NCI-H128 (cell line): ENCODE measurements around the gene USPL1.
"Not testable (repeated sequence)": the region's sequence is repeated elsewhere in the genome, so short reads cannot be mapped to it uniquely, and the experiment has no call there.

Source experiments
- DNase-seq: peaks from one replicate; lab custom pipeline; 2025; ENCODE audit not compliant: unreplicated experiment; lab: John Stamatoyannopoulos, UW

USPL1 gene

GRCh38 chr13:30617315-30618185 lies at the start of gene USPL1:
USPL1 (plus strand) TSS chr13:30617920; CDS start chr13:30621141, 3,221 bp downstream.
- peak; percentile 97 for DNase-seq

- DNase-seq: no peak
These were observed 47.7 kb upstream of the USPL1 start for GRCh38 chr13:30569901-30570576.

- DNase-seq: no peak
These were observed 47.0 kb upstream of the USPL1 start for GRCh38 chr13:30570691-30571090.

GRCh38 chr13:30572859-30573275 lies 44.9 kb upstream of the USPL1 start:
- DNase-seq: no peak

GRCh38 chr13:30576528-30576927 lies 41.2 kb upstream of the USPL1 start:
- DNase-seq: no peak

- DNase-seq: no peak
These were observed 40.3 kb upstream of the USPL1 start for GRCh38 chr13:30577401-30577852.

GRCh38 chr13:30580852-30581502 lies 36.7 kb upstream of the USPL1 start:
- DNase-seq: no peak

GRCh38 chr13:30581582-30581981 lies 36.1 kb upstream of the USPL1 start:
- DNase-seq: no peak

GRCh38 chr13:30584051-30584731 lies 33.5 kb upstream of the USPL1 start:
- no peak for DNase-seq

- DNase-seq: no peak
These were observed 31.9 kb upstream of the USPL1 start for GRCh38 chr13:30585748-30586262.

GRCh38 chr13:30587231-30587630 lies 30.5 kb upstream of the USPL1 start:
- no peak for DNase-seq

GRCh38 chr13:30587739-30588138 lies 30.0 kb upstream of the USPL1 start:
- no peak for DNase-seq

- no peak for DNase-seq
These were observed 24.7 kb upstream of the USPL1 start for GRCh38 chr13:30593001-30593400.

GRCh38 chr13:30600496-30600895 lies 17.2 kb upstream of the USPL1 start:
- DNase-seq: no peak

GRCh38 chr13:30601836-30602235 lies 15.9 kb upstream of the USPL1 start:
- DNase-seq: no peak

- no peak for DNase-seq
These were observed 12.7 kb upstream of the USPL1 start for GRCh38 chr13:30605052-30605451.

- DNase-seq: not testable (repeated sequence)
These were observed 10.5 kb upstream of the USPL1 start for GRCh38 chr13:30607186-30607585.

- no peak for DNase-seq
These were observed 9.8 kb upstream of the USPL1 start for GRCh38 chr13:30607908-30608307.

GRCh38 chr13:30608364-30608763 lies 9.4 kb upstream of the USPL1 start:
- DNase-seq: no peak

- no peak for DNase-seq
These were observed 7.4 kb upstream of the USPL1 start for GRCh38 chr13:30610311-30610710.

GRCh38 chr13:30615481-30615865 lies 2.2 kb upstream of the USPL1 start:
- no peak for DNase-seq
